Kidney (tissue), 14 donors: ENCODE measurements around the gene ASAP3. TPM values are rescaled to one million over a fixed set of nuclear protein-coding genes. Genes with fewer than 3 reads are reported as not detected.

Experiments used
- DNase-seq, 5 donors: peaks; one replicate each; pipeline ENCODE4 v3.0.0-alpha.2; 2013 to 2020
- FAIRE-seq: peaks from 2 replicates; lab custom pipeline; 2012; peaks lifted over from hg19 to GRCh38; lab: Jason Lieb, UNC
- H3K27ac ChIP-seq, 2 donors: one replicate each; pipeline ENCODE4 v1.7.0; 2013; ENCODE audit warnings: low read depth in 2 of 2, low read length in 2 of 2, inconsistent platforms in 1 of 2
- H3K27me3 ChIP-seq: one replicate; pipeline ENCODE4 v1.7.1; 2013; ENCODE audit warnings: low read length, inconsistent platforms; ENCODE audit not compliant: control insufficient read depth, insufficient read depth
- H3K36me3 ChIP-seq, 3 donors: one replicate each; pipeline versions ENCODE4 v1.7.0 to v1.7.1; 2013; ENCODE audit warnings: low read length in 3 of 3, control low read depth in 1 of 3, inconsistent platforms in 1 of 3; ENCODE audit not compliant: insufficient read depth in 3 of 3, control insufficient read depth in 2 of 3
- H3K4me1 ChIP-seq, 3 donors: one replicate each; pipeline versions ENCODE4 v1.7.0 to v1.7.1; 2013; ENCODE audit warnings: low read length in 3 of 3, inconsistent platforms in 1 of 3, low read depth in 1 of 3; ENCODE audit not compliant: control insufficient read depth in 2 of 3, insufficient read depth in 2 of 3
- H3K4me3 ChIP-seq, 3 donors: one replicate each; pipeline versions ENCODE4 v1.7.0 to v1.8.1; 2013; ENCODE audit warnings: low read length in 3 of 3, control low read depth in 1 of 3, inconsistent platforms in 1 of 3
- H3K9ac ChIP-seq, 3 donors: one replicate each; pipeline versions ENCODE4 v1.7.0 to v1.7.1; 2013; ENCODE audit warnings: low read length in 3 of 3, control low read depth in 1 of 3, inconsistent platforms in 1 of 3
- H3K9me3 ChIP-seq, 3 donors: one replicate each; pipeline versions ENCODE4 v1.7.0 to v1.7.1; 2013; ENCODE audit warnings: low read length in 3 of 3, control low read depth in 1 of 3, inconsistent platforms in 1 of 3; ENCODE audit not compliant: control insufficient read depth in 2 of 3, insufficient read depth in 1 of 3
- intact Hi-C: fragments of 100-400 bp; cut with DNase I; formaldehyde crosslinking; loops from one replicate; pipeline ENCODE4 v1.11.1; 2022
- polyA plus RNA-seq: library from polyadenylated mRNA; stranded (reverse); fragments of 350-450 nt; fragmentation: Illumina TruSeq; extraction: RNeasy Lipid Tissue Mini Kit (QIAGEN cat#74804); gene quantifications from one replicate; pipeline ENCODE4 v1.2.3, GENCODE V29; 2014; ENCODE audit warnings: low read depth, low replicate concordance; ENCODE audit not compliant: insufficient read depth
- total RNA-seq: library from RNA; stranded (reverse); fragmentation: NEBNext Ultra II Directional; extraction: Animal tissue kit (Norgen Biotek cat#: 25700); gene quantifications from one replicate; pipeline ENCODE4 v1.2.1, GENCODE V29; 2021
- TF ChIP-seq, protein P1 (sequence below): IDR thresholded peaks from 3 replicates; pipeline ENCODE4 v1.5.1; 2012; ENCODE audit warnings: mild to moderate bottlenecking, moderate library complexity, borderline replicate concordance; ENCODE audit not compliant: insufficient read depth; ENCODE audit errors: extremely low read depth
- donor health status: control.
- donor health status: control.
- donor health status: control.
- donor health status: control.
- donor health status: control.
- donor health status: DM: yes; HTN: yes; CAD: no.
- donor health status: Normal renal cell carcinoma (clear cell type).

The ASAP3 gene
- total and polyA plus RNA-seq, 2 donors from 2014 or later, result 29.9 to 37.8 TPM

DNA sequence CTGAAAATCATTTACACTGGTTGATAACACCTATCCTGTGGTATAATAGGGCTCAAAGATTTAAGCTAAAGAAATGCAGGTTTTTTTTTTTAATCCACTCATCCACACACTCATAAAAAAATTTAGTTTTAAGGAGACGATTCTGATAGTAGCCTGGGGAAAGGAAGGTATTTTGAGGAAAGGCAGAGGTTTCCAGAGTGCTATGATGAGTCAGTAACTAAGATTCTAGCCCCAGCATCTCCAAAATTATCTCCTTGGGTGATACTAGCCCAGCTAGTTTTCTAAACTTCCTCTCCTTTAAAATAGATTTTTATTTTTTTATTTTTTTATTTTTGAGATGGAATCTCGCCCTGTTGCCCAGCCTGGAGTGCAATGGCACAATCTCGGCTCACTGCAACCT, 20.7 kb downstream of the ASAP3 start:
- no peaks in the 10 kb centered on the region for H3K9me3 ChIP-seq
- FAIRE-seq, result no peak
- H3K36me3 ChIP-seq, result no peaks in the 10 kb centered on the region
- H3K27me3 ChIP-seq, result no peaks in the 10 kb centered on the region
- intact Hi-C loops, result no loop called here
- TF ChIP-seq, protein P1, sequence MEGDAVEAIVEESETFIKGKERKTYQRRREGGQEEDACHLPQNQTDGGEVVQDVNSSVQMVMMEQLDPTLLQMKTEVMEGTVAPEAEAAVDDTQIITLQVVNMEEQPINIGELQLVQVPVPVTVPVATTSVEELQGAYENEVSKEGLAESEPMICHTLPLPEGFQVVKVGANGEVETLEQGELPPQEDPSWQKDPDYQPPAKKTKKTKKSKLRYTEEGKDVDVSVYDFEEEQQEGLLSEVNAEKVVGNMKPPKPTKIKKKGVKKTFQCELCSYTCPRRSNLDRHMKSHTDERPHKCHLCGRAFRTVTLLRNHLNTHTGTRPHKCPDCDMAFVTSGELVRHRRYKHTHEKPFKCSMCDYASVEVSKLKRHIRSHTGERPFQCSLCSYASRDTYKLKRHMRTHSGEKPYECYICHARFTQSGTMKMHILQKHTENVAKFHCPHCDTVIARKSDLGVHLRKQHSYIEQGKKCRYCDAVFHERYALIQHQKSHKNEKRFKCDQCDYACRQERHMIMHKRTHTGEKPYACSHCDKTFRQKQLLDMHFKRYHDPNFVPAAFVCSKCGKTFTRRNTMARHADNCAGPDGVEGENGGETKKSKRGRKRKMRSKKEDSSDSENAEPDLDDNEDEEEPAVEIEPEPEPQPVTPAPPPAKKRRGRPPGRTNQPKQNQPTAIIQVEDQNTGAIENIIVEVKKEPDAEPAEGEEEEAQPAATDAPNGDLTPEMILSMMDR, result no peak
- H3K27ac ChIP-seq, result no peak overlapping the region
- DNase-seq, result no peak
- no peak overlapping the region for H3K9ac ChIP-seq
- no peak overlapping the region for H3K4me3 ChIP-seq
- H3K4me1 ChIP-seq, result no peaks in the 10 kb centered on the region

DNA sequence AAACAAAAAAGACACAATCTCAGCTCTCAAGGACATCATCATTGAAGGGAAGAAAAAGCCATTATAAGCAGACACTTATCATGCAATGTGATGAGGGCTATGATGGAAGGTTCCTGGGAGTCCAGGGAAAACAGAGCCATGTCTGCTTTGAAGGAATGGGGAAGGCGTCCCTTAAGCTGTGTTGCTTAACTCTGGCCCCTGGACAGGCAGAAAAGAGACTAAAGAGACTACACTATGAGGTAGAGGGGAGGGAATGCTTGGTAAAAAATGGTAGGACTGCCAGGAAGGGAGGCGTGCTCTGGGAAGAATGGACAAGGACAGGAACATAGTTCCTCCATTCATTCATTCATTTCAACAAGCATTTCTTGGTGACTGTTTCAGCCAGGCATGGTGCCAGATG, 21.2 kb downstream of the ASAP3 start:
- Histone ChIP-seq H3K4me1 (no peaks in the 10 kb centered on the region), H3K9ac (no peak overlapping the region), H3K36me3 (peaks cover 0 to 1% (median 0%) of the 10 kb centered on the region in 3 donors), H3K4me3 (no peak overlapping the region), H3K9me3 (no peaks in the 10 kb centered on the region), H3K27ac (no peak overlapping the region), H3K27me3 (no peaks in the 10 kb centered on the region)
- intact Hi-C loops, result no loop called here
- TF ChIP-seq, protein P1, result no peak
- FAIRE-seq, result no peak
- DNase-seq, result no peak

DNA sequence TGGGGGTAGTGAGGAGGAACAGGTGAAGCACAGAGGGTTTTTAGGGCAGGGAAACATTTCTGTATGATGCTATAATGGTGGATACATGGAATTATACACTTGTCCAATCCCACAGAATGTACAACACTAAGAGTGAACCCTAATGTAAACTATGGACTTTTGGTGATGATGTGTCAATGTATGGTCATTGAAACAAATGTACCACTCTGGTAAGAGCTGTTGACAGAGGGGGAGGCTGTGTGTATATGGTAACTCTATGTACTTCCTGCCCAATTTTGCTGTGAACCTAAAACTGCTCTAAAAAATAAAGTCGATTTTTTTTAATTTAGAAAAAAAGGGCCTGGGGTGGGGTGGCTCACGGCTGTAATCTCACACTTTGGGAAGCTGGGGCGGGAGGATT, 22.9 kb downstream of the ASAP3 start:
- FAIRE-seq (no peak), DNase-seq (no peak)
- Histone ChIP-seq H3K9me3 (no peaks in the 10 kb centered on the region), H3K9ac (no peak overlapping the region), H3K4me3 (no peak overlapping the region), H3K4me1 (no peaks in the 10 kb centered on the region), H3K36me3 (peaks cover 0 to 2% (median 0%) of the 10 kb centered on the region in 3 donors), H3K27me3 (no peaks in the 10 kb centered on the region), H3K27ac (no peak overlapping the region)
- intact Hi-C loops, result no loop called here
- TF ChIP-seq, protein P1, result no peak

DNA sequence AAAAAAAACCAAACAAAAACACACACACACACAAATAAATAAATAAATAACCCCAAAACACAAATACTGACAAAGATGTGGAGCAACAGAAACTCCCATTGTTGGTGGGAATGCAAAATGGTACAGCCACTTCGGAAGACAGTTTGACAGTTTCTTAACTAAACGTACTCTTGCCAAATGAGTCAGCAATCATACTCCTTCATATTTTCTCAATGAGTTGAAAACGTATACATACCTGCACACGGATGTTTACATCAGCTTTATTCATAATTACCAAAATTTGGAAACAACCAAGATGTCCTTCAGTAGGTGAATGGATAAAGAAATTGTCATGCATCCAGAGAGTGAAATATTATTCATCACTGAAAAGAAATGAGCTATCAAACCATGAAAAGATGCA, 23.5 kb downstream of the ASAP3 start:
- Histone ChIP-seq H3K27ac (no peak overlapping the region), H3K27me3 (no peaks in the 10 kb centered on the region), H3K4me3 (no peak overlapping the region), H3K9me3 (no peaks in the 10 kb centered on the region), H3K36me3 (peaks cover 0 to 2% (median 0%) of the 10 kb centered on the region in 3 donors), H3K9ac (no peak overlapping the region), H3K4me1 (no peaks in the 10 kb centered on the region)
- intact Hi-C loops, result no loop called here
- no peak for FAIRE-seq
- TF ChIP-seq, protein P1, result no peak
- DNase-seq, result no peak
